Omental fat pad (tissue), 4 donors: ENCODE results near the gene RETSAT. TPM values are rescaled to one million over a fixed set of nuclear protein-coding genes. Genes with fewer than 3 reads are reported as not detected.

Experiments
- ATAC-seq: fragments of 150-250 bp; one replicate; pipeline ENCODE4 v1.9.1; 2016; ENCODE audit warnings: mild to moderate bottlenecking, moderate library complexity; ENCODE audit not compliant: low FRiP score
- DNase-seq: peaks from one replicate; pipeline ENCODE4 v3.0.0-alpha.2; 2019; ENCODE audit warnings: low spot score
- CTCF ChIP-seq, 3 donors: fragments of 450-650 bp; IDR thresholded peaks; one replicate each; pipeline ENCODE4 v1.5.1; 2016 to 2017; ENCODE audit warnings: antibody characterized with exemption in 3 of 3, mild to moderate bottlenecking in 3 of 3, moderate library complexity in 2 of 3
- total RNA-seq, 4 donors: library from RNA; depleted of rRNA; stranded (reverse); fragments of >200 nt; gene quantifications; one replicate each; pipeline ENCODE4 v1.1.0, GENCODE V29; 2016

The RETSAT gene
- total RNA-seq, 4 donors from 2014 or later = 153 to 436 (median 303) TPM

GRCh38 chr2:85398426-85399182 lies 44.3 kb upstream of the RETSAT start:
- no peak for DNase-seq
- no peak for TF ChIP-seq CTCF (IDR thresholded peaks at IDR 0.05)
- ATAC-seq = no peak

GRCh38 chr2:85397925-85398331 lies 43.6 kb upstream of the RETSAT start:
- ATAC-seq = no peak
- DNase-seq = no peak
- TF ChIP-seq CTCF (IDR thresholded peaks at IDR 0.05) = no peak

GRCh38 chr2:85396531-85397470 lies 42.5 kb upstream of the RETSAT start:
- no peak for TF ChIP-seq CTCF (IDR thresholded peaks at IDR 0.05)
- ATAC-seq (peak; percentile 23), DNase-seq (no peak)

GRCh38 chr2:85395912-85396475 lies 41.7 kb upstream of the RETSAT start:
- TF ChIP-seq CTCF (IDR thresholded peaks at IDR 0.05) = no peak
- ATAC-seq (no peak), DNase-seq (no peak)

- no peak for DNase-seq
- no peak for TF ChIP-seq CTCF (IDR thresholded peaks at IDR 0.05)
- ATAC-seq = no peak
Observed at GRCh38 chr2:85394976-85395375, 40.6 kb upstream of the RETSAT start.

- peak; percentile 5 for ATAC-seq
Observed at GRCh38 chr2:85394261-85394681, 39.9 kb upstream of the RETSAT start.

More at GRCh38 chr2:85394261-85394681, 39.9 kb upstream of the RETSAT start:
- TF ChIP-seq CTCF (IDR thresholded peaks at IDR 0.05) = no peak
- DNase-seq = no peak
